Dedifferentiated amniotic fluid mesenchymal stem cell (primary cell): ENCODE measurements around the gene F11.
"Not testable (repeated sequence)": the region's sequence is repeated elsewhere in the genome, so short reads cannot be mapped to it uniquely, and the experiment has no call there.

Experiments used
- DNase-seq: peaks from one replicate; pipeline ENCODE4 v3.0.0-alpha.2; 2016; ENCODE audit errors: extremely low spot score

F11 gene

DNA sequence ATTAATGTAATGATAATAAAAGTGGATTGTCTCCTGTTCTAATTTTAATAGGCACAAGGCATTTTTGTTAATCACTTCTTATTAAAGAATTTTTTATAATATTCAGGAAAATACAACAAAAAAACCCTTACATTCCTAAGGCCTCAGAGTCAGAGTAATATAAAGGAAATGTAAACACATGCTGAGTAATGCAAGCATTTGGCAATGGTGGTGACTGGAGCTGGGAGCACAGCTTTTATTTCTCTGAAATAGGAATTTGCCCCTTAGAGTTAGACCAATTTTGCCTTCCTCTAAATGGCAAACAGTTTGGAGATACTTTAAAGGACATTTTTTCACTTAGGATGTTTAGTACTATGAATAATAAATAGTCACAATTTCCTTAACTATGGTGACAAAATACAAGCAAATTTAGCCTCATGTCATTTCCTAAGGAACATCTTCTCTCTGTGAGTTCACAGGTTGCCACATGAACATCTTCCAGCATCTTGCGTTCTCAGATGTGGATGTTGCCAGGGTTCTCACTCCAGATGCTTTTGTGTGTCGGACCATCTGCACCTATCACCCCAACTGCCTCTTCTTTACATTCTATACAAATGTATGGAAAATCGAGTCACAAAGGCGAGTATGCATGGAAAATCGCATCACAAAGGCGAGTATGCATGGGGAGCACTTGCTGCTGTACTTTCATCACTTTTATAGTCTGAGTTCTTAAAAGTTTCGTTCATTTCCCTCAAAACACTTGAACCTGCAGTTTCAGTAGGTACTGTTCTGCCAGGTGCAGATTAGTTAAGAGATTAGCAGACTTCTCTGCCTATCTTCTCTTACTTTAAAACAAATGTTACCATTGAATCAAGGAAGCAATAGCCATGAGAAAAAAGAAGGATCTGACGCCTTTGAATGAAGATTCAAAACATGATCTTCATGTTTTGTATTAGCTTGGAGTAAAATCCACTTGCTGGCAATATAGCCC is 15.9 kb upstream of the F11 start:
- DNase-seq = peak; percentile 36

DNA sequence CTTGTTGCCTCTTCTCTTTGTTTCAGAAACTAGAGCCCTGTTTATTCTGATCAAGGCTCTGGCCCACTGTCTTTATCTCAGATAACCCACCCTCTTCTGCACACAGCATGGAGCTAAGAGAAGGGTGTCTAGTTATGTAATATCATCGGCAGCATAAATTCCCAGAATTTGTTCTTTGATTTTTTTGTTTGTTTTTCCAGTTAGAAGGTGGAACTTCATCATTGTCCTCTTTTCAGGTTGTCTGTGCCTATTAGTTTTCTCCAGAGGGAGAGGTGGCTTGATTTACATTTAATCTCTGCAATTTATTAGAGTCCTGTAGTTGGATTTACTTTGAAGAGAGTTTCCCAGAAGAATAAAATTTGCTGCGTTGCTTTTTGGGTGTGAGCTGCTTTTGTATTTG is 15.2 kb upstream of the F11 start:
- no peak for DNase-seq

DNA sequence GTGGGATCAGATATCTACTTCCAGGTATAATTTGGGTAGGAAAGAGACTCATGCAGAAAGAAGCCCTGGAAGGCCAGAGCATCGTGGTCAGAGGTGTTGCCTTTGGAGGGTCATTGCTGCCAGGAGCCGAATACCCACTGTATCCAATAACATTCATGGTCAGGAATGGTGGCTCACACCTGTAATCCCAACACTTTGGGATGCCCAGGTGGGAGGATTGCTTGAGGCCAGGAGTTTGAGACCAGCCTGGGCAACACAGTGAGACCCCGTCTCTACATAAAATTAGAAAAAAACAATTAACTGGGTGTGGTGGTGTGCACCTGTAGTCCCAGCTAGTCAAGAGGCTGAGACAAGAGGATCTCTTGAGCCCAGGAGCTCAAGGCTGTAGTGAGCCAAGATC is 10.9 kb upstream of the F11 start:
- DNase-seq = no peak

DNA sequence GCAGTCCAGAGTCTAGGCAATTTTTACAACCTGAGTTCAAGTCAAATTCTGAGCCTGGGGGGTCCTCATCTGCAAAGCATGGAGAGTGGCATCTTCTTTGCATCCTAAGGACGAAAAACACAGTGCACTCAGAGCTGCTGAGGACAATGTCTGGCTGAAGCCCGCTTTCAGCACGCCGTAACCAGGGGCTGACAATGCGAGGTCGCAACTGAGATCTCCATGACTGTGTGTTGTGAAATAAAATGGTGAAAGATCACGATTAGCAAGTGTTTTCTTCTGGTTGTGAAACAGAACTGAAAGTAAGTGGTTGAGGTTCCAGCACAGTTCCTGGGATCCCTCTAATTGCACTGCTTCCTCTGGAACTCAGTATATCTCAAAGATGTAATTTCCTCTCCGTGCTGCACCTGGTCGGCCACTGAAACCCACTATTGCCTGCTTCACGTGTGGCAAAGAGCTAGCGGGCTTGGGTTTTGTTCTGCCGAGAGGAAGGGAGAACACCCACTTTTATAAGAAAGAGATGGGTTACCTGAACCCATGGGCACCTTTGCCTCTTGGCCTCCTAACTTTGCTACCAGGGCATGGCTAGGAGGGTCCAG is 7.7 kb upstream of the F11 start:
- no peak for DNase-seq

DNA sequence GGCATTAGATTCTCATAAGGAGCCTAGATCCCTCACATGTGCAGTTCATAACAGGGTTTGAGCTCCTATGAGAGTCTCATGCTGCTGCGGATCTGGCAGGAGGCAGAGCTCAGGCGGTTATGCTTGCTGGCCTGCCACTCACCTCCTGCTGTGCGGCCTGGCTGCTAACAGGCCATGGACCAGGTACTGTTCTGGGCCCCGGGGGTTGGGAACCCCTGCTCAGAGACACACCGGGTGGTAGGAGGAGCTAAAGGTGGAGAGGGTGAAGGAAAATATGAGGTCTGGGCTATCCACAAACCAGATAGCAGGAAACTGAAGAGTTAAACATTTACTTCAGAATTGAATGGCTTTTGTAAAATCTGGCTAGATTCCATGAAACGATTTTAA is 5.9 kb upstream of the F11 start:
- no peak for DNase-seq

DNA sequence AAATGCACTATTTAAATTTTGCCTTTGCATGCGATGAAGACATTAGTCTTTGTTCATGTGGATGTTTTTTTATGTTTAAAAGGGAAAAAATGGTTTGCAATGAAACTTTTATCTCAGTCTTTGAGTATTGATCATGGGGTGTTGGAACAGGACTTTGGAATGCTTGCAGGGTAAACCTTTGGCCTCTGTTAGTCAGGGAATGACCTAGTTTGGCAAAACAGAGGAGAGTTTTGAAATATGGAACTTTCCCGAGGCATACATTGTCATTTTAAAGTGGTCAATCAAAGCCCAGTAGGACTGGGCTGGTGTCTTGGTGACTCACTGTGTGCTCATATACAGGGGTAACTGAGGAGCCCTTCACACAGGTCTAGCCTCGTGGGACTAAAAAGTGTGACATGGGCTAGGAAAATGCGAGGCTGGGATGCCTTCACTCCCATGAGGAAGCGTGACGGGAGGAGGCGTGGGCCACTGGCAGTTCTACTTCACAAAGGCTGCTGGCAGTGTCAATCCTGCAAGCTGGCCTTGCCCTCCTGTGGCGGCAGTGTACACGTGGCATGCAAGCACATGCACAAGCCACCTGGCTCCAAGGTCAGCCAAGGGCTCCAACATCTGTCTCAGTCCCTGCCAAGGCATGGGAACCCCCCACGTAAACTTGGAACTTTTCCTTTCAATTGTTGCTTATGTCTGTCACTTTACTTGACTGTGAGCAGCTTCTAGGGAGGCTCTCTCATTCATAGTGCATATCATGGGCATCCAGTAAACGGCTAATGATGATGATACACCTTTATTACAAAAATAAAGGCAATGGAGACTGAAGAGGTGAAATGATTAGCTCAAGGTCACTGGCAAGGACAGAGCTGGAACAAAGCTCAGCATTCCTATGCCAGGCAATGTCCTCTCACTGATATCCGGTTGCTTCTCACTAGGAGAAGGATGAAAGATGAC is 5.2 kb upstream of the F11 start:
- no peak for DNase-seq

DNA sequence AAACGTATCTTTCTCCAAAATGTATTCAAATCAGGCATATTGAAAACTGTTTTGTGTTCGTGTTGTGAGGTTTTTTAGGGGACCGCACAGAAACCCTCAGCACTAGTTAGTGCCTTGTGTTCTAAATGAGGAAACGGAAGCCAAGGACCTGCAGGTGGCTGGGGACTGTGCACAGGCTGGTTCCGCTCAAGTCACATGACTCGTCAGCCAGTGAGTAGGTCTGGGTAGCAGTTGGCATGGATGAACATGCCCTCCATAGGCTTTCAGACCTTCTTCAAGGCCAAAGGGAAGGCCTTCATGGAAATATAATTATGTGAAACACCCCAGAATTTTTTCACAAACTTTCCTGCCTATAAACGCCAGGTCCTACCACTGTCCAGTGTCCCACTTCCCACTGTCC is 1.3 kb upstream of the F11 start:
- DNase-seq = no peak

DNA sequence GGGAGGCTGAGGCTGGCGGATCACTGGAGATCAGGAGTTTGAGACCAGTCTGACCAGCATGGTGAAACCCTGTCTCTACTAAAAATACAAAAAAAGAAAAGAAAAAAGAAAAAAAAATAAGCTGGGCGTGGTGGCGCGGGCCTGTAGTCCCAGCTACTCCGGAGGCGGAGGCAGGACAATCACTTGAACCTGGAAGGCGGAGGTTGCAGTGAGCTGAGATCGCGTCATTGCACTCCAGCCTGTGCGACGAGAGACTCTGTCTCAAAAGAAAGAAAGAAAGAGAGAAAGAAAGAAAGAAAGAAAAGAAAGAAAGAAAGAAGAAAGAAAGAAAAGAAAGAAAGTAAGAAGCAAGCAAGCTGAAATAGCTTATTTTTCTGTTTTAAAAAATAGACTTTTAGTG is 739 bp upstream of the F11 start:
- not testable (repeated sequence) for DNase-seq

DNA sequence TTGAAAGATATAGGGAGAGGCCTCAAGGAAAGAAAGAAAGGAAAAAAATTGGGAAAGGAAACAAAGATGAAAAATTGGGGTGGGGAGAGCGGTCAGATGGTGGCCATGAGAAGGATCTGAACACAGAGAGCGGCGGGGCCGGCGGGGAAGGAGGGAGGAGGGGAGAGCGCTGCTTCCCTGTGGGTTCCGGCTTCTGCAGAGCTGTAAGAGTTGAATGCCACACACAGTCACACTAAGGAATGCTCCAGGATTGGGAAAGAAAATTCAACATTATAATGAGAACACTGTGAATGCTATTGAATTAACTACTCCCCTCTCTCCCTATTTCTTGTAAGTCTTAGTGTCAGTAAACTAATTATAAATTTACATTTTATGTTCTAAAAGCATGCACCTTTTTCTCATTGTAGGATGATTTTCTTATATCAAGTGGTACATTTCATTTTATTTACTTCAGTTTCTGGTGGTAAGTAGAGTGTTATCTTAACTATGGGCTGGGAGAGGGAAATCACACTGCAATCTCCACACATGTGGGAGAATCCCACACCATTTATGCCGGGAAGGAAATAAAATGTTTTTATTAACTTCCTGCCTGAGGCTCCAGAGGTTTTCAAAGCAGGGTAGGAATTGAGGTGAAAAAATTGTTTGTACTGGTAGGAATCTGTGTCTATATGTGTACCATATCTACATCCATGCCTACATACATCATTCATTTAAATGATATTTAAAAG is 904 bp downstream of the F11 start:
- no peak for DNase-seq

DNA sequence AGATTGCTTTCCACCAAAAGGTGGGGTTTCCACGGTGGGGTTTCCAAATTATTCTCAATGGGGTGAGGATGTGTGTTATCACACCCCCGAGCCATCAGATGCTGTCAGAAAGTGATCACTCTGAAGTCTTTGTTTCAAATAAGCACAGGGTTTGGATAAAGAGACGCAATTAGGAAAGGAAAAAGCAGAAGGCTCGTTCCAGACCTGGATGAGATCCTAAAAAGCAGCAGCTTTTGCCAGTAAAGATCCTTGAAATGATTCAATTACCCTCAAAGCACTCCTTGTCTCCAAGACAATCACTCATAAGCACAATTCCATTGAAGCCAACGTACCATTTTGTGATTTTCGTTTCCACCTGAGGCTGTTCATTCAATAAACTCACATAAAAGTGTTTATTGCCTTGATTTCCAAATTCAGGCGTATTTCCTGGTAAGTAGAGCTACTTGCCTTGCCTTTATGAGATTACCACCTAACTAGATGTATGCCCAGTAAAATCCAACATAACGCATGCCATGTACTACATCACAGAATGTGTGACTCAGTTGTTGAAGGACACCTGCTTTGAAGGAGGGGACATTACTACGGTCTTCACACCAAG is 5.2 kb downstream of the F11 start:
- no peak for DNase-seq

DNA sequence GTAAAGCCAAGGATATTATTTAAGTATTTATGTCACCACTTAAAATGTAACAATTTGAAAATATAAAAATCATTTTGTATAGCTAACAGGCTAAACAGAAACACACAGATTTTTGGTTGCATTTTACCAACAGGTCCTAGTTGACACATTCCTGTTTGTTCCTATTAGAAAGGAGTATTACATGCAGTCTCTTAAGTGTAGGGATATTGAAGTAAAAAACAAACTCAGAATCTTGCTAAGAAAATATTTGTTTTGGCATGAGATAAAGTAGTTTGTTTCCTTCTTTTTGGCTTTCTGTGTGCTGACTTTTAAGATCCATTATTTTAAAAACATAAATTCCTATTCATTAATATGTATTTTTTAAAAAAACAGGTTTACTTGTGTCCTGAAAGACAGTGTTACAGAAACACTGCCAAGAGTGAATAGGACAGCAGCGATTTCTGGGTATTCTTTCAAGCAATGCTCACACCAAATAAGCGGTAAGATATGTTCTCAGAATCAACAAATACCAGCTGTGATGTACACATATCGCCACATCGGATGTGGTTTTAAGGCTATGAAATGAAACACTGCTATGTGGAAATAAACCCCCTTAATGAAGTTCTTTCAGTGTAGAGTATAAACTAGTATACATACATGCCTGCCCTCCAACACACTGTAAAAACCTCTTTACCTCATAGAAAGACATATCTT is 6.9 kb downstream of the F11 start:
- no peak for DNase-seq

DNA sequence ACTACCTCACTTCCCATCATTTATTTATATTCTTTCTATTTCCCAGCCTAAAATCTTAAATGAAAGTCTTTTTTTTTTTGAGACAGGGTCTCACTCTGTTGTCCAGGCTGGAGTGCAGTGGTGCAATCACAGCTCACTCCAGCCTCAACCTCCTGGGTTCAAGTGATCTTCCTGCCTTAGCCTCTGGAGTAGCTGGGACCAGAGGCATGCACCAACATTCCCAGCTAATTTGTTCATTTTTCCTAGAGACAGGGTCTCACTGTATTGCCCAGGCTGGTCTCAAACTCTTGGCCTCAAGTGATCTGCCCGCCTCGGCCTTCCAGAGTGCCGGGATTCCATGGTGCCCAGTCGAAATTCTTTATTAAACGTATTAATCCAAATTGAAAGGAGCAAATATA is 7.4 kb downstream of the F11 start:
- not testable (repeated sequence) for DNase-seq

DNA sequence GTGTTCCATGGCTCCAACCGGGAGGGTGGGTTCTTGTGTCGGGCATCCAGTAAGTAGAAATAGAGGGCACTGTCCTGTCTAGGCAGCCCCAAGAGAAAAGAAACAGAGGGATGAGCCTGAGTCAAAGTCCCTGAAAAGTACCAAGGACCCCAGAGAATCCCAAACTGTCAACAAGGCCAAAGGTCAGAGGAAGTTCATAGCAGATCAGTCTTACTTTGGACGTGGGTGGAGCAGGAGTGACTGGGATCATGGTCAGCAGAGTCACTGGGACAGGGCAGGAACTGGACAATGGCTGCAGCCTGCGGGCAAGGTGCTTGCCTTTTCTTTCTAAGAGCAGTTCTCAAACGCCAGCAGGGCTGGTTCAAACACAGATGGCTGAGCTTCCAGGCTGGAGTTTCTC is 17.3 kb downstream of the F11 start:
- no peak for DNase-seq

DNA sequence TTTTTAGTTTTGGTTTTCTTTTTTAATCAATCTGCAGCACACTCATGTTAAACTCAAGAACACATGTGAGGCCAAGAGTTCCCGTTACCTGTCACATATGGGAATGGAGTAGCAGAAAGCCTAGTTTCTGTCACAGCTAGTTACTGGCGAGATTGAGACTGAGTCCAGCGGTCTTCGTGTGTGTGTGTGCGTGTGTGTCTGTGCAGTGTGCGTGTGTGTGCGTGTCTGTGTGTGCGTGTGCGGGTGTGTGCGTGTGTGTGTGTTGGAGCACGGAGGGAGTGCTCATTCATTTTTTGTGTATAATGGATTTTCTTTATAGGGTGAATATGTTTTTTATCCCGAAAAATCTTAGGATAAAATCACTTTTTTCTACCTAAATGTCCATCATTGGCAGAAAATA is 19.2 kb downstream of the F11 start:
- DNase-seq = no peak

DNA sequence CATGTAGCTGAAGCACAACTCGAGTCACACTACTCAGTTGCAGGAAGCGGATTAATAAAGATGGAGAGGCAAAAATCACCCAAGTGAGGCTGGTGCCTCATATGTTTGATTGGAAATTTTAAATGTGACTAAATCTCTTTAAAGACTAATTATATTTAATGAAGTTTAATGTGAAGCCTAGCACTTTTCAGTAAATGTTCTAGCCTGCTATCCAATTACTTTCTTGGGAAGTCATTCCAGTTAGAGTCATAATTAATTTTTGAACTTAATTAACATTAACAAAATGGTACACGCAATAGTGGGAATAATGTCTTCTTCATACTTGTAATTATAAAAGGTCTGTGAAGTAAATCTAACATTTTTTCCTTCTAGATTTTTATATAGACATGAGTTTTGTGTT is 20.6 kb downstream of the F11 start:
- DNase-seq = no peak

DNA sequence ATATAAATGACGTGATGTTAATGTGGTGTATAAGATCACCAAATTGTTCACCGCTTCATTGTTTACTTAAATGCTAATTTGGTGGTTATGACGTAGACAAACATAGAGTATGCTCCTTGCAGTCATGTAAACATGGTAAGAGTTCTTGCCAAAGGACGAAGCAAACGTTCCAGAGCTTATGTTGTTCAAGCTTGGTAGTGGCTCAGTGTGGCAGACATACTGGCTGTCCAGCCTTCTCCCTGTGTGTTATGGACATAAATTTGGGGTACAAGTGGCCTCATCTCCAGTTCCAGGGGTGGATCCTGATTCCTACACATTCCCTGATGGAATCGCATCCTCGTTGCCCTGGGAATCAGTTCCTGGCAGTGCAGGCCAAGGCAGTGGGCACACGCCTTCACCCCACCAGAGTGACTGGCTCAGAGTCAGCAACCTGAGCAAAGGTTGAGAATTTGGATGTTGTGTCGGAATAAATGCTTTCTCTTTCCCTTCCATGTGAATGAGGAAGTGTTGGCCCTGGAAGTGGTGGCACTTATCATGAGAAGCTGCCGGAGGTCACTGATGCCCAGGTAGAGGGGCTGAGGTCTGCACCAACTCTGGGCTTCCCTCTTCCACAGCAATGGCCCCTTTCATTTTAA is 25.4 kb downstream of the F11 start:
- no peak for DNase-seq

DNA sequence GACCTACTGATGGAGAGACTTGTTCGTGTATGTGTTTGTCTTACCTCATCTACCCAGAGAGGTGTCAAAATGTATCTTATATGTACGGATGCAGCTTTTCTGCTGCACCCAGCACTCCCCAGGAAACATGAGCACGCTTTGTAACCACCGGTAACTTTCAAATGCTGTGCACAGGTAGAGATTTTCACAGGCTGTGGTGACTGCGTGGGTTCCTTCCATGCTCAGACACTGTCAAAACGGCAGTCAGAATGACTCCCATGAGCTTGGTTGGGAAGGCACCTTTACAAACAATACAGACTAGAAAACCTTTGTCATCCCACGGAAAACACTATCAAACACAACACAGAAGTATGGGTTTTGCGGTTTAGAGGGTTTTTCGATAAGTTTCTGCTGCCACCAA is 28.2 kb downstream of the F11 start:
- no peak for DNase-seq

DNA sequence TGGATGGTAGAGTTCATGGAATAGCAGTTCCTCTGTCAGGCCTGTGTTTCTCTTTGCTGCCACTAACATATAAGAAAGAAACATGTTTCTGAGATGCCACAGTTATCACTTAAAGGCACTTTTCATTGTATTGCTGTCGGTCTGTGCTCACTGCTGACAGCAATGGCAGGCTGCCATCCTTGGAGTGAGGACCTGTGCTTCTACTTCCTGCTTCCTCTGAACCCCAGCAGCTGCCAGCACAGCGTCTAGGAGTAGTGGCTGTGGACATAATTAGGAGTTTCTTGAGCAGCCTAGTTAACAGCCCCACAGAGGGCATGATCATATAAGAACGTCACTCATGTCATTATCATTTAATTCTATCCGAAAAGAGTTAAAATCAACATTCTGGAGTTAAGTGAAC is 30.5 kb downstream of the F11 start:
- DNase-seq = no peak

DNA sequence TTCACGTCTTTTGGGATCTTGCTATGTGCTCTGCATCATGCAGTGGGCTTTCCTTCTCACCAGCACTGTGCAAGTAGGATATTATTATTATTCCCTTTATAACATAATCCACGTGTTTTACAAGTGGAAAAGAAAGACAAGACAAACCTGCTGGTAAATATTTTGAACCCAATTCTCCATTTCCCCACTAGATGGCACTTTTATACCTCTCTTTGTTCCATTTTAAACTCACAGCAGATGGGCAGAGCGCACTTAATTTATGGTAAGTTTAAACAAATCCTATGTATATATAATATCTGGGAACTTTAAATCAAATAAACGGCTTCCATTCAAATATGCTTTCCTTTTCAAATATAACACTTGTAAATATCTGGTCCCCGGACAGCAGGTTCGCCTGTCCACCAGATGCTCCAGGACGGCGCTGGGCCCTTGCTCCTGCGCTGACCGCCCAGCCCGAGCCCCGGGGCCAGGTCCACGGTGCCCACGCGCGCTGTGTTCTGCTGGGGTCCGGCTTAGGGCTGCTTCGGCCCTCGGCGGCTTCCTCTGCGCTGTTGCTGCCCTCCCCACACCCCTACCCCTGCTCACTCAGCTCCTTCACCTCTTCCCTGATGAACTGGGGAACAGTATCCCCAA is 31.1 kb downstream of the F11 start:
- DNase-seq = peak; percentile 80
